Muscle of leg (tissue), 11 donors: Measurements from ENCODE around the gene PGAM2. TPM values are rescaled to one million over a fixed set of nuclear protein-coding genes. Genes with fewer than 3 reads are reported as not detected.
"Not testable (repeated sequence)": the region's sequence is repeated elsewhere in the genome, so short reads cannot be mapped to it uniquely, and the experiment has no call there.

Experiments used
- DNase-seq: peaks from one replicate; pipeline ENCODE4 v3.0.0; 2013
- H3K27ac ChIP-seq: one replicate; pipeline ENCODE4 v1.5.1; 2013; ENCODE audit warnings: mild to moderate bottlenecking, low read length, control low read depth
- H3K27me3 ChIP-seq: one replicate; pipeline ENCODE4 v1.6.1; 2013; ENCODE audit warnings: low read length; ENCODE audit not compliant: control insufficient read depth, insufficient read depth
- H3K36me3 ChIP-seq: one replicate; pipeline ENCODE4 v1.6.1; 2013; ENCODE audit warnings: low read length; ENCODE audit not compliant: control insufficient read depth, insufficient read depth
- H3K4me1 ChIP-seq: one replicate; pipeline ENCODE4 v1.6.1; 2013; ENCODE audit warnings: low read length; ENCODE audit not compliant: control insufficient read depth, insufficient read depth
- H3K4me3 ChIP-seq: one replicate; pipeline ENCODE4 v1.5.1; 2013; ENCODE audit warnings: low read length, control low read depth
- H3K9me3 ChIP-seq: replicated peaks from 2 replicates; pipeline ENCODE4 v1.6.1; 2013; ENCODE audit warnings: low read depth, low read length; ENCODE audit not compliant: control insufficient read depth
- WGBS: methylation state at CpG from one replicate; pipeline ENCODE4 v1.1.5; 2013; ENCODE audit warnings: missing lambda C conversion rate; ENCODE audit not compliant: insufficient coverage; 5-methylcytosine and 5-hydroxymethylcytosine counted together
- polyA plus RNA-seq, 8 donors: library from polyadenylated mRNA; unstranded; fragments of 120-200 nt; gene quantifications; one replicate each; pipeline versions ENCODE4 v1.2.1 to v1.2.3, GENCODE V29; 2013; ENCODE audit warnings: inconsistent platforms in 1 of 8, low replicate concordance in 1 of 8; ENCODE audit not compliant: insufficient read length in 8 of 8, insufficient read depth in 1 of 8
- total RNA-seq: library from RNA; stranded (reverse); fragments of 120-200 nt; gene quantifications from one replicate; pipeline ENCODE4 v1.2.4, GENCODE V29; 2013

PGAM2 gene
- total and polyA plus RNA-seq, 9 donors, result 116 to 412 (median 276) TPM

- Histone ChIP-seq H3K27me3 (no peaks in the 10 kb centered on the region), H3K9me3 (no peaks in the 10 kb centered on the region), H3K4me1 (peaks cover 13% of the 10 kb centered on the region), H3K27ac (no peak overlapping the region), H3K4me3 (no peak overlapping the region), H3K36me3 (peaks cover 60% of the 10 kb centered on the region)
- WGBS, result 95% methylated on average over 9 of the region's 14 CpGs
- DNase-seq, result no peak
Observed at GRCh38 chr7:44050121-44050914, 15.0 kb downstream of the PGAM2 start.

- no peaks in the 10 kb centered on the region for H3K9me3 ChIP-seq
- DNase-seq, result no peak
- no peak overlapping the region for H3K4me3 ChIP-seq
- no peak overlapping the region for H3K27ac ChIP-seq
- H3K4me1 ChIP-seq, result peaks cover 23% of the 10 kb centered on the region
- WGBS, result 97% methylated on average over 6 of the region's 7 CpGs
- no peaks in the 10 kb centered on the region for H3K27me3 ChIP-seq
- peaks cover 53% of the 10 kb centered on the region for H3K36me3 ChIP-seq
Observed at GRCh38 chr7:44048031-44048795, 17.2 kb downstream of the PGAM2 start.

GRCh38 chr7:44046321-44047061, 18.9 kb downstream of the PGAM2 start:
- peak; percentile 46 for DNase-seq
- H3K36me3 ChIP-seq, result peaks cover 41% of the 10 kb centered on the region
- H3K4me1 ChIP-seq, result peaks cover 23% of the 10 kb centered on the region
- H3K27ac ChIP-seq, result peak overlapping the region; percentile 42
- no peaks in the 10 kb centered on the region for H3K27me3 ChIP-seq
- WGBS, result 75% methylated on average over 8 of the region's 8 CpGs
- no peaks in the 10 kb centered on the region for H3K9me3 ChIP-seq
- no peak overlapping the region for H3K4me3 ChIP-seq

GRCh38 chr7:44045226-44046014, 19.9 kb downstream of the PGAM2 start:
- peaks cover 2% of the 10 kb centered on the region for H3K27me3 ChIP-seq
- peak overlapping the region; percentile 94 for H3K4me3 ChIP-seq
- no peak for DNase-seq
- H3K9me3 ChIP-seq, result no peaks in the 10 kb centered on the region
- peak overlapping the region; percentile 81 for H3K27ac ChIP-seq
- H3K36me3 ChIP-seq, result peaks cover 31% of the 10 kb centered on the region
- WGBS, result 18% methylated on average over 12 of the region's 15 CpGs
- H3K4me1 ChIP-seq, result peaks cover 25% of the 10 kb centered on the region

- Histone ChIP-seq H3K9me3 (no peaks in the 10 kb centered on the region), H3K27me3 (peaks cover 2% of the 10 kb centered on the region), H3K36me3 (peaks cover 22% of the 10 kb centered on the region), H3K27ac (peak within 1 kb of the TSS; percentile 83), H3K4me3 (peak within 1 kb of the TSS; percentile 94), H3K4me1 (peaks cover 25% of the 10 kb centered on the region)
- DNase-seq, result peak; percentile 95
- WGBS, result under 1% methylated on average over 67 of the region's 74 CpGs
Observed at GRCh38 chr7:44044315-44045225, 20.8 kb downstream of the PGAM2 start, which contains the start of gene DBNL. Gene DBNL, plus strand, starts transcription at chr7:44044702. Its CDS starts 36 bp downstream, at chr7:44044738.

GRCh38 chr7:44043902-44044301, 21.5 kb downstream of the PGAM2 start:
- H3K27me3 ChIP-seq, result peaks cover 2% of the 10 kb centered on the region
- no peak for DNase-seq

GRCh38 chr7:44042221-44042620, 23.1 kb downstream of the PGAM2 start:
- Histone ChIP-seq H3K36me3 (peaks cover 13% of the 10 kb centered on the region), H3K4me1 (peaks cover 25% of the 10 kb centered on the region), H3K27ac (no peak overlapping the region), H3K4me3 (no peak overlapping the region), H3K9me3 (no peaks in the 10 kb centered on the region), H3K27me3 (peaks cover 2% of the 10 kb centered on the region)
- DNase-seq, result no peak
- WGBS, result no CpG with 5 or more reads among the region's 2 CpGs

More at GRCh38 chr7:44043902-44044301, 21.5 kb downstream of the PGAM2 start:
- peak overlapping the region; percentile 94 for H3K4me3 ChIP-seq
- WGBS, result 0% methylated on average over 1 of the region's 8 CpGs
- H3K4me1 ChIP-seq, result peaks cover 25% of the 10 kb centered on the region
- peaks cover 20% of the 10 kb centered on the region for H3K36me3 ChIP-seq
- H3K27ac ChIP-seq, result peak overlapping the region; percentile 83
- no peaks in the 10 kb centered on the region for H3K9me3 ChIP-seq

GRCh38 chr7:44040493-44040891, 24.9 kb downstream of the PGAM2 start:
- not testable (repeated sequence) for H3K36me3 ChIP-seq, H3K9me3 ChIP-seq, H3K27ac ChIP-seq, DNase-seq, H3K27me3 ChIP-seq
- WGBS, result under 1% methylated on average over 24 of the region's 46 CpGs
- Histone ChIP-seq H3K4me3 (peak overlapping the region; percentile 17), H3K4me1 (peaks cover 14% of the 10 kb centered on the region)
